HG02798 (cell line): ENCODE data around the gene HBS1L.

ENCODE experiments used
- ATAC-seq: cut with Tn5 transposase; IDR thresholded peaks from one replicate; pipeline ENCODE4 v1.9.1; 2021; ENCODE audit warnings: mild to moderate bottlenecking; ENCODE audit not compliant: unreplicated experiment, poor library complexity

Gene HBS1L

GRCh38 chr6:134956032-134956431 is 98.6 kb downstream of the HBS1L start:
- ATAC-seq = no peak

GRCh38 chr6:134954272-134955000 is 100.2 kb downstream of the HBS1L start:
- no peak for ATAC-seq

GRCh38 chr6:134951494-134952263 is 102.9 kb downstream of the HBS1L start:
- ATAC-seq = no peak

GRCh38 chr6:134950482-134950881 is 104.1 kb downstream of the HBS1L start:
- ATAC-seq = no peak

- ATAC-seq = no peak
Measured at GRCh38 chr6:134949927-134950326, 104.7 kb downstream of the HBS1L start, which contains the start of gene ALDH8A1. ALDH8A1 (minus strand) TSS chr6:134950101; CDS start chr6:134950053, 48 bp downstream.

- ATAC-seq = no peak
Measured at GRCh38 chr6:134948691-134949090, 105.9 kb downstream of the HBS1L start.

- ATAC-seq = no peak
Measured at GRCh38 chr6:134948142-134948541, 106.5 kb downstream of the HBS1L start.

GRCh38 chr6:134945045-134945444 is 109.6 kb downstream of the HBS1L start:
- no peak for ATAC-seq

- no peak for ATAC-seq
Measured at GRCh38 chr6:134943522-134944111, 111.0 kb downstream of the HBS1L start.

GRCh38 chr6:134938896-134939295 is 115.7 kb downstream of the HBS1L start:
- ATAC-seq = peak; percentile 81

GRCh38 chr6:134937426-134937825 is 117.2 kb downstream of the HBS1L start:
- no peak for ATAC-seq

- no peak for ATAC-seq
Measured at GRCh38 chr6:134936931-134937330, 117.7 kb downstream of the HBS1L start.

- no peak for ATAC-seq
Measured at GRCh38 chr6:134936476-134936875, 118.1 kb downstream of the HBS1L start.

GRCh38 chr6:134934793-134935485 is 119.7 kb downstream of the HBS1L start:
- no peak for ATAC-seq

- no peak for ATAC-seq
Measured at GRCh38 chr6:134932535-134933470, 121.8 kb downstream of the HBS1L start.

GRCh38 chr6:134932098-134932497 is 122.5 kb downstream of the HBS1L start:
- ATAC-seq = no peak

GRCh38 chr6:134930463-134930862 is 124.2 kb downstream of the HBS1L start:
- no peak for ATAC-seq

- ATAC-seq = no peak
Measured at GRCh38 chr6:134928151-134928900, 126.3 kb downstream of the HBS1L start.

- ATAC-seq = no peak
Measured at GRCh38 chr6:134925800-134926199, 128.8 kb downstream of the HBS1L start.
